A549 (cell line): ENCODE results near the gene TFEB.

Source experiments
- CTCF ChIP-seq: fragments of >200 bp; sonication (Bioruptor Twin); formaldehyde crosslinking; IDR thresholded peaks from 3 replicates; pipeline ENCODE4 v1.5.1; 2016
- EP300 ChIP-seq, 2 experiments: fragments of >200 bp; sonication (Bioruptor Twin); formaldehyde crosslinking; IDR thresholded peaks; 2 replicates in 1 of 2; 3 replicates in 1 of 2; pipeline ENCODE4 v1.6.1; 2016 to 2017
- POLR2A ChIP-seq: IDR thresholded peaks from 2 replicates; pipeline ENCODE4 v1.6.1; 2012; ENCODE audit warnings: mild to moderate bottlenecking, low read length

GRCh38 chr6:41651962-41652657 lies 83.3 kb downstream of the TFEB start:
- TF ChIP-seq CTCF (no peak), POLR2A (no peak), EP300 (IDR thresholded peaks at IDR 0.05) (no peak)
